ENCODE measurements around the gene SLAMF9.
A peak's percentile ranks its signal among the peaks of the same experiment; 100 is the strongest.

Gene SLAMF9

GRCh38 chr1:159953536-159954515 lies at the start of gene SLAMF9:
SLAMF9 (minus strand) TSS chr1:159954237; CDS start chr1:159954137, 100 bp downstream.
- peak in 1 of 2 donors; percentile 13 for DNase-seq

GRCh38 chr1:160001440-160001839 lies 47.4 kb upstream of the SLAMF9 start:
- no peak for DNase-seq

GRCh38 chr1:159999204-159999603 lies 45.2 kb upstream of the SLAMF9 start:
- DNase-seq = no peak

- DNase-seq = no peak
Observed at GRCh38 chr1:159996653-159997052, 42.6 kb upstream of the SLAMF9 start.

- no peak for DNase-seq
Observed at GRCh38 chr1:159994896-159995295, 40.9 kb upstream of the SLAMF9 start.

GRCh38 chr1:159993911-159994310 lies 39.9 kb upstream of the SLAMF9 start:
- no peak for DNase-seq

- DNase-seq = no peak
Observed at GRCh38 chr1:159992161-159992560, 38.1 kb upstream of the SLAMF9 start.

- peak; percentile 29 for DNase-seq
Observed at GRCh38 chr1:159991513-159991912, 37.5 kb upstream of the SLAMF9 start.

- no peak for DNase-seq
Observed at GRCh38 chr1:159990005-159990404, 36.0 kb upstream of the SLAMF9 start.

GRCh38 chr1:159989581-159989980 lies 35.5 kb upstream of the SLAMF9 start:
- DNase-seq = no peak

- no peak for DNase-seq
Observed at GRCh38 chr1:159988006-159988405, 34.0 kb upstream of the SLAMF9 start.

GRCh38 chr1:159987186-159987585 lies 33.1 kb upstream of the SLAMF9 start:
- no peak for DNase-seq

GRCh38 chr1:159986531-159986930 lies 32.5 kb upstream of the SLAMF9 start:
- DNase-seq = no peak

- no peak for DNase-seq
Observed at GRCh38 chr1:159986093-159986492, 32.1 kb upstream of the SLAMF9 start.

- no peak for DNase-seq
Observed at GRCh38 chr1:159985473-159985872, 31.4 kb upstream of the SLAMF9 start.

- DNase-seq = no peak
Observed at GRCh38 chr1:159983681-159984080, 29.6 kb upstream of the SLAMF9 start.

- no peak for DNase-seq
Observed at GRCh38 chr1:159982280-159982679, 28.2 kb upstream of the SLAMF9 start.

- DNase-seq = no peak
Observed at GRCh38 chr1:159981351-159982055, 27.5 kb upstream of the SLAMF9 start.

GRCh38 chr1:159980786-159981185 lies 26.7 kb upstream of the SLAMF9 start:
- no peak for DNase-seq

- no peak for DNase-seq
Observed at GRCh38 chr1:159980076-159980475, 26.0 kb upstream of the SLAMF9 start.

- DNase-seq = no peak
Observed at GRCh38 chr1:159979257-159979656, 25.2 kb upstream of the SLAMF9 start.

GRCh38 chr1:159978107-159978398 lies 24.0 kb upstream of the SLAMF9 start:
- DNase-seq = no peak

- DNase-seq = no peak
Observed at GRCh38 chr1:159977364-159978106, 23.5 kb upstream of the SLAMF9 start.

All from CD4-positive, alpha-beta T cell treated with Interferon alpha-2 for 1 hour (primary cell).